GM19397 (cell line): ENCODE measurements around the gene CRYBA2.

Experiments
- ATAC-seq: cut with Tn5 transposase; IDR thresholded peaks from one replicate; pipeline ENCODE4 v1.9.1; 2021; ENCODE audit warnings: mild to moderate bottlenecking, moderate library complexity; ENCODE audit not compliant: unreplicated experiment

Gene CRYBA2

GRCh38 chr2:218999881-219000568 is 6.8 kb upstream of the CRYBA2 start:
- ATAC-seq: no peak

- no peak for ATAC-seq
Measured at GRCh38 chr2:218999021-218999880, 6.0 kb upstream of the CRYBA2 start.

GRCh38 chr2:218998414-218999002 is 5.3 kb upstream of the CRYBA2 start:
- no peak for ATAC-seq

- no peak for ATAC-seq
Measured at GRCh38 chr2:218997731-218998130, 4.5 kb upstream of the CRYBA2 start.

- ATAC-seq: no peak
Measured at GRCh38 chr2:218996937-218997336, 3.7 kb upstream of the CRYBA2 start.

GRCh38 chr2:218995972-218996711 is 2.9 kb upstream of the CRYBA2 start:
- peak; percentile 52 for ATAC-seq

GRCh38 chr2:218995561-218995960 is 2.3 kb upstream of the CRYBA2 start:
- ATAC-seq: no peak

GRCh38 chr2:218992703-218993344 is 398 bp downstream of the CRYBA2 start:
- no peak for ATAC-seq

- ATAC-seq: no peak
Measured at GRCh38 chr2:218992196-218992595, 1.0 kb downstream of the CRYBA2 start.

GRCh38 chr2:218991674-218992168 is 1.5 kb downstream of the CRYBA2 start:
- ATAC-seq: no peak

GRCh38 chr2:218990612-218991011 is 2.6 kb downstream of the CRYBA2 start:
- ATAC-seq: no peak

- no peak for ATAC-seq
Measured at GRCh38 chr2:218990052-218990451, 3.2 kb downstream of the CRYBA2 start.

GRCh38 chr2:218988650-218989049 is 4.6 kb downstream of the CRYBA2 start:
- ATAC-seq: no peak

GRCh38 chr2:218988164-218988563 is 5.1 kb downstream of the CRYBA2 start:
- ATAC-seq: no peak

GRCh38 chr2:218986148-218986761 is 7.0 kb downstream of the CRYBA2 start:
- no peak for ATAC-seq

- ATAC-seq: no peak
Measured at GRCh38 chr2:218985325-218986091, 7.7 kb downstream of the CRYBA2 start.

GRCh38 chr2:218985021-218985324 is 8.2 kb downstream of the CRYBA2 start, which contains the start of gene FEV:
Gene FEV (minus strand): TSS chr2:218985184. CDS start chr2:218985075, 109 bp downstream.
- no peak for ATAC-seq

GRCh38 chr2:218984239-218985020 is 8.8 kb downstream of the CRYBA2 start:
- ATAC-seq: no peak

- no peak for ATAC-seq
Measured at GRCh38 chr2:218983934-218984238, 9.3 kb downstream of the CRYBA2 start.
